ENCODE results near the gene SYT11.
"Not testable (repeated sequence)": the region's sequence is repeated elsewhere in the genome, so short reads cannot be mapped to it uniquely, and the experiment has no call there.

The SYT11 gene

GRCh38 chr1:155860970-155861510 is 1.7 kb downstream of the SYT11 start:
- no peak for DNase-seq (ENCODE audit: low spot score)

DNA sequence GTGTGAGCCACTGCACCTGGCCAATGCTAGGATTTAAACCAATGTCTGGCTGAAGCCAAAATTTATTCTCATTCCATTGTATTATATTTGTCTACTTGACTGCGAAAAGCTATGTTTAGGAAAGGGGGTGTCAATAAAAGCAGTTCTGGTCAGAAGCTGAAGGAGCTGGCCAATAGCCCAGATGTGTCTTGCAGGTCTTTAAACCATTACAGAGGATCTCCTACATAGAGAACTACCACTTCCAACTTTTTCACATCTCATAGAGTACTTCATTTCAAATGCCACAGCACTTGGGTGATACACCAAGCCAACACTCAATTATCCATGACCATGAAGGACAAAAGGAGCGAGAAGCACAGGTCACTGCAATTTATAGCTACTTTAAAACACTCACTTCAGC is 2.5 kb downstream of the SYT11 start:
- DNase-seq (ENCODE audit: low spot score), result no peak

- DNase-seq (ENCODE audit: low spot score), result no peak
These were observed 5.0 kb downstream of the SYT11 start for GRCh38 chr1:155864393-155864792.

DNA sequence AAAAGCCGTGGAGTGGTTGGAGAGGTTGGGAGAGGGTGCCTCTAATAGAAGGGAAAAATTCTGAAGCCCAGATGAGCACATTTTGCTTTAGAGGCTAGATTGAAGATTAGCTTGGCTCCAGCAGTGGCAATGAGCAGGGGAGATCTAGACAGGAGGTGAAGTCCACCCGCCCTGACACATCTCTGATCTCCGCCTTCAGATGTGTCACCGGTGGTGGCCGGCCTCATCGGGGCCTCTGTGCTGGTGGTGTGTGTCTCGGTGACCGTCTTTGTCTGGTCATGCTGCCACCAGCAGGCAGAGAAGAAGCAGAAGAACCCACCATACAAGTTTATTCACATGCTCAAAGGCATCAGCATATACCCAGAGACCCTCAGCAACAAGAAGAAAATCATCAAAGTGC is 8.4 kb downstream of the SYT11 start:
- no peak for DNase-seq (ENCODE audit: low spot score)

DNA sequence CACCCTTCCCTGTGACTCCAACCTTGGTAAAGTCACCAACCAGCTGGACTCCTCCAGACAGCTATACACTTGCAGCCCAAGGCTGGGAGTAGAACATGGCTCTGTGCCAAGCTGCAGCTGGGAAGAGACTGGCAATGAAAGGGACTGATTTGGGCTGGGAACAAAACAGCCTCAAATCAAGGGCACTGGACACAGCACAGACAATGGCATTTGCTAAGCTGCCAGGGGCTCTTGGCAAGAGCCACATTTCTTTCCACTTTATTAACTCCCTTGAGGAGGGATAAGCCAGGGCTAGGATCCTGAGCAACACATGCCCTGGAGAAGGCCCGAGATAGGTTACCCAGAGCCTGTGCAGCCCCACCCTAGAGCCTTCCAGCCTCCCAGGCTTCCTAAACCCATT is 12.0 kb downstream of the SYT11 start:
- no peak for DNase-seq (ENCODE audit: low spot score)

- DNase-seq (ENCODE audit: low spot score), result no peak
These were observed 13.2 kb downstream of the SYT11 start for GRCh38 chr1:155872527-155872926.

DNA sequence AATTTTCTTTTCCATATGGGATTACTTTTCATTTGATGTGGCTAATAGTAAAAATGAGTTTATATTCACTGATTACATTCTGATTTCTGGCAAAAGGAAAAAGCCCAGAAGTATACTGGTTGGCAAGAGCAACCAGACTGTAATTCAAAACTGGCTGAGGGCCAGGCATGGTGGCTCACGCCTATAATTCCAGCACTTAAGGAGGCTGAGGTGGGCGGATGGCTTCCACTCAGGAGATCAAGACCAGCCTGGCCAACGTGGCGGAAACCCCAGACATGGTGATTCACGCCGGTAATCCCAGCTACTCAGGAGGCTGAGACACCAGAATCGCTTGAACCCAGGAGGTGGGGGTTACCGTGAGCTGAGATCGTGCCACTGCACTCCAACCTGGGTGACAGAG is 14.5 kb downstream of the SYT11 start:
- DNase-seq (ENCODE audit: low spot score), result no peak

DNA sequence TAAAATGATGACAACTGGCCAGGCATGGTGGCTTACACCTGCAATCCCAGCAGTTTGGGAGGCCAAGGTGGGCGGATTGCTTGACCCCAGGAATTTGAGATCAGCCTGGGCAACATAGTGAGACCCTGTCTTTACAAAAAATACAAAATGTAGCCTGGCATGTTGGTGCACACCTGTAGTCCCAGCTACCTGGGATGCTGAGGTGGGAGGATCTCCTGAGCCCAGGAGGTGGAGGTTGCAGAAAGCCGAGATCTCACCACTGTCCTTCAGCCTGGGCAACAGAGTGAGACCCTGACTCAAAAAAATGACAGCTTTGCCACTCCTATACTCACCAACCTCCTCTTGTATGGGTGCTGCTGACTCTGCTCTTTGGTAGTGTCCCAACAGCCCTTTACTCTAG is 18.6 kb downstream of the SYT11 start:
- no peak for DNase-seq (ENCODE audit: low spot score)

- DNase-seq (ENCODE audit: low spot score), result no peak
These were observed 20.9 kb downstream of the SYT11 start for GRCh38 chr1:155880251-155880650.

DNA sequence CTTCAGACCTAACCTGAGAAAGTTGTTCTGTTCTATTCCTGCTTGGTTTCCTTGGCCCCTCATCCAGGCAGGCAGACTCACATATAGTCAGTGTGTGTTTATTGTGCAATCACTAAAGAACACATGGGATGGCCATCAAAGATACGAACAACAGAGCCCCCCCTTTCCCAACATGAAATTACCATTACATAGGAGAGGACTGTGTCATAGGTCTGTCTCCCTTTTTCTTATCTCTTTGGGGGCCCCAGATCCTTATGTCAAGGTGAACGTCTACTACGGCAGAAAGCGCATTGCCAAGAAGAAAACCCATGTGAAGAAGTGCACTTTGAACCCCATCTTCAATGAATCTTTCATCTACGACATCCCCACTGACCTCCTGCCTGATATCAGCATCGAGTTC is 21.6 kb downstream of the SYT11 start:
- DNase-seq (ENCODE audit: low spot score), result no peak

DNA sequence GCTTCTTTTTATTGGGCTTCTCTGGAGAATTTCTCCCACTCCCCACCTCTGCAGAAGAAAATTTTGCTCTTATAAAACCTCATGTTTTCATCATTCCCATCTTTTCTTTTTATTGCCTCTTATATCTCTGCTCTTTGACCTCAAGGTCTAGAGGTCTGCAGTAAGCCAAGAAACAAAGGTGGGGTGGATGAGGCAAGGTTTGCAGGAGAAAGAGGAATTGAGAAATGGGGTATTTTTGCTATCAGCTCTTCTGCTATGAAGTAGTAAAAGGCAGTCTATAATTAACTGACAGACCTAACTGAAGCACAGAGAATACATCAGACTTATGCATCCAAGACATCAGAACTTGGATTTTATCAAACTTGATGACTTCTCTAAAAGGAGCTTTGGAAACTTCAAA is 22.9 kb downstream of the SYT11 start:
- DNase-seq (ENCODE audit: low spot score), result no peak

- DNase-seq (ENCODE audit: low spot score), result no peak
These were observed 23.4 kb downstream of the SYT11 start for GRCh38 chr1:155882766-155883165.

DNA sequence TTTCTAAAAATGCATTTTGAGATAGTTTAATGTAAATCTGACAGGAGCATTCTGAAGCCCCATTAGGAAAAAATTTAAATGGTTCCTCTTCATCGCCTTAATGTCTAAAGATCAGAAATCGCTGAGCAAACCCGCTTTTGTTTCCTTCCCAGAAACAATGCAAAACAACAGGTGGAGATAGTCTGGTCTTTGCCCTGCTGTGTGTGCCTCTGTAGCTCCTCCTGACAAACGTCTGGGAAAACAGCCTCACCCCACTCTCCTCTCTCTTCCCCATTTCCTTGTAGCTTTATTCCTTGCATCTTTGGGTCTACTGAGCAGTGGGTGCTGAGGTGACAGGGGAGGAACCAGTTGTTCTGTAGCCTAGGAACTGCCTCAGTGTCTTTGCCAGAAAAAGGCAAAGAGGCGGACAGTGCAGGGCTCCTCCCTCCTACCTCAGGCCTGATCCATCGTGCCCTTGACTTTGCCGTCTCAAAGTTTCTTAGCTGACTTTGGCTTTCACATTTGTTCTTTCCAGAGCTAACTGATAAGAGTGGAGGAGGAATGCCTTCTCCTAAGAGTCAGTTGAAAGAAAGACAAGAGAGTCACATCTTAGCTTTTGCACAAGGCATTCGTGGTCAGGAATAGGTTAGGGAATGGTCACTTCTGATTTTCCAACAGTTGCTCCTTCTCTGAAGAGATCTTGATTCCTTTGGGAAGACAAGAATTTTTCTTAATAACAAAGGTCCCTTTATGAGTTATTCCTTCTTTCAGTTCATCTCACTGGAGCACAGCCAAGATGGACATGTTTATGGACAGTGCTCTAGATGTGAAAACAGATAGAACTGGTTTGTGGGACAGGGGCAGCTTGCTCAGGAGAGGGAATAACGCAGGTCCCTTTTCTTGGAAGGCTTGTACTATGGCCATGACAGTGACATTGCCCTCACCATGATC is 24.9 kb downstream of the SYT11 start:
- no peak for DNase-seq (ENCODE audit: low spot score)

DNA sequence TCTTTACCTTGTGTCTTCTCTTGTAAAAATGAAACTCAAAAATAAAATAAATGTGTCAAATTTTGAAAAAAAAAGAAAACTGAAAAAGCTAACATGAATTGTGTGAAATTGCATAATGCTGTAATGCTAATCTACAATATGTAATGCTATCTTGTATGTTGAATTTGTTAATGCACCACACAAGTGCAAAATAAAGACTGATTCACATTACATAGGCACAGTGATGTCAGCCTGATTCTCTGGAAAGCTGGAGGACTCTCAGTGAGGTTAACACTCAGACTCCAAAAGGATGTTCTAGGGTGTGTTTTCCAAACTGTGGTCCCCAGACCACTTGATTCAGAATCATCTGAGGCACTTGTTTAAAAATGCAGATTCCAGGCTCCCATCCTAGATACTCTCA is 25.6 kb downstream of the SYT11 start:
- no peak for DNase-seq (ENCODE audit: low spot score)

GRCh38 chr1:155888481-155888880 is 29.1 kb downstream of the SYT11 start:
- DNase-seq (ENCODE audit: low spot score), result no peak

GRCh38 chr1:155889566-155889965 is 30.2 kb downstream of the SYT11 start:
- no peak for DNase-seq (ENCODE audit: low spot score)

DNA sequence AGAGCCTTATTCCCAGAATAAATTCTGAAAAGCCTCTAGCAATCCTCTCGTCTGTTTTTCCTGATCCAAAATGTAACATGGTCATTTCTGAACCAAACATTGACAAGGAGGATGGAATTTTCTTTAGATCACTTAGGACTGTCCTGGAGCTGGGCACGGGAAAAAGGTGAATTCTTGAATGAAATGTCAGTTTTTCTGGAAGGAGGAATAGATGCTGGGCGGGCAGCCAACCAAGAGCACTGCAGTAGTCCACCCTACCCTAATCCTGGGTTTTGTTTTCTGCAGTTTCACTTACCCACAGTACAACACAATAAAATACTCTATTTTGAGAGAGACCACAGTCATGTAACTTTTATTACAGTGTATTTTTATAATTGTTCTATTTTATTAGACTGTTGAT is 30.9 kb downstream of the SYT11 start:
- no peak for DNase-seq (ENCODE audit: low spot score)

DNA sequence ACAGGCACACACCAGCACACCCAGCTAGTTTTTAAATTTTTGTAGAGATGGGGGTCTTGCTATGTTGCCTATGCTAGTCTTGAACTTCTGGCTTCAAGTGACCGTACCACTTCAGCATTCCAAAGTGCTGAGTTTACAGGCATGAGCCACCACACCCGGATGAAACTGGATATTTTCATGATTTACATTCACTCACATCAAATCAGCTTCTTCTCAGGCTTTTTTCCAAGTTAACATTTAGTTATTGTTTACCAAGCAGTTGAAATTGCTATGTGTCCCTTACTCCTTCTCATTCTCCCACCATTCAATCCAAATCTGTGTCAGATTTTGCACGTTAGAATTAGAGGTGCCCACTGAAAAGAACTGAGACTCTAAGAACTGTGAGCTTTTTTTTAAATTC is 33.4 kb downstream of the SYT11 start:
- DNase-seq (ENCODE audit: low spot score), result no peak

DNA sequence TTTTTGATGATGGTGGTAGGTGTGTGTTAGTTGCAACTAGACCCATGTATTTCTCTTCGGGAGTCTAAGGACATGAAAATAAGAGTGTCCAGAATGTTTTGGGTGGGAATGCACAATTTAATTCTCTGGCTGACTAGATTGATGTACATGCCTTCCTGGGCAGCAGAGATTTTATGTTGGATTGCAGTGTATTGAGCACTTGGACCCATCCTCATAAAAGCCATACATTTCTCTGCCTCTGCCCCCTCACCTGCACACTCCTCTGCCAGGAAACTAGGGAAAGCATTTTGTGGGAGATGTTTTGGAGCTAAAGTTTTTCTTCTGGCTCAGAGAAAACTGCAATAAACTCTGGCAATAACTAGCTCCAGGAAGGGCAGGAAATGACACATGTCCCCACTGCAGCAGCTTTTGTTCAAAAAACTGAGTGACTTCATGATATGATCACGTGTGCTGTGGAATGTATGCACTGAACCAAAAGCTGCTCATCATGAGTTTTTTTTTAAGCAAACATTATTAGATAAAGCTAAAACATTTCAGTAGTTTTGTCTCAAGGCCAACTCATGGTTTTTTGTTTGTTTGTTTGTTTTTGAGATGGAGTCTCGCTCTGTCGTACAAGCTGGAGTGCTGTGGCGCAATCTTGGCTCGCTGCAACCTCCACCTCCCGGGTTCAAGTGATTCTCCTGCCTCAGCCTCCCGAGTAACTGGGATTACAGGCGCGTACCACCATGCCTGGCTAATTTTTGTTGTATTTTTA is 34.2 kb downstream of the SYT11 start:
- DNase-seq (ENCODE audit: low spot score), result peak; percentile 38

GRCh38 chr1:155895617-155896016 is 36.2 kb downstream of the SYT11 start:
- DNase-seq (ENCODE audit: low spot score), result not testable (repeated sequence)

DNA sequence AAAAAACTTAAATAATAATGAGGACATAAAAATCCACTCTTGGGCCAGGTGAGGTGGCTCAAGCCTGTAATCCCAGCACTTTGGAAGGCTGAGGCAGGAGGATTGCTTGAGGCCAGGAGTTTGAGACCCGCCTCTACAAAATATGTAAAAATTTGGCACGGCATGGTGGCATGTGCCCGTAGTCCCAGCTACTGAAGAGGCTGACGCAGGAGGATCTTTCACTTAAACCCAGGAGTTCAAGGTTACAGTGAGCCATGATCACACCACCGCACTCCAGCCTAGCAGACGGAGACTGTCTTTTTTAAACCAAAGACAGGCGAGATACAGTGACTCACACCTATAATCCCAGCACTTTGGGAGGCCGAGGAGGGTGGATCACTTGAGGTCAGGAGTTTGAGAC is 37.1 kb downstream of the SYT11 start:
- not testable (repeated sequence) for DNase-seq (ENCODE audit: low spot score)

DNA sequence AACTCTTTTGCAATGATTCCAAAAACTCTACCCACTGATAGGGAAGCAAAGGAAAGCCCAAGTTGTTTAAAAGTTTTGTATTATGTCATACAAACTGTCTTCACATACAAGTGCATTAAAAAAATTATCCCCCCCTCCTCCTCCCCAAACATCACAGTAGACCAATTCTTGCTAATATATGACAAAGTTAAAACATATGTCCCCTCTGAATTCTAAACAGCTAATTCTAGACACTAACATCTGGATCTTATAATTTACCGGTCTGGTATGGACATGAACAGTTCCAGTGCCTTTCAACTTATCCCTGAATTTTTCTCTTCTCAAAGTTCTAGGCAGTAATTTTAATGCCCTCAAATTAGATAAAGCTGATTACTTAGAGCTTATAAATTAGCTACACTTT is 38.4 kb downstream of the SYT11 start:
- DNase-seq (ENCODE audit: low spot score), result no peak

DNA sequence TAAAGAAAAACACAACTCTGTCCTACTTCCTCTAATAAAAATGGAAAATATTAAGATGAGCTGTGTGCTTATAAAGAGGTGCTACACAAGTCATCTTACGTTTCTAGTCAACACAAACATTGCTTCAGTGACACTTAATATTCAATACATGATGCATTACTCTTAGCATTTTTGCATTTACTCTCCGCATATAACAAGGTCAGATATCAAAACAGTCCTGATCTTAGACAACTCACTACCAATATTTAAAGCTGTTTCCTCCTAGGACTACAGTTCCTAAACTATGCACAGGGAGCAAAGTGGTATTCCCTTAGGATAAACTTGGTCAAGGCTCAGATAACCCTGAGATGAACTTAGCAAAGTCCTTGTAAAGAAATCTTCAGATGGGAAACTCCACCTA is 39.5 kb downstream of the SYT11 start:
- DNase-seq (ENCODE audit: low spot score), result no peak
